Activated T-cell treated with anti-CD3 and anti-CD28 coated beads, Interleukin-2, amount 50 U/mL, for 4 hours (primary cell): ENCODE data around the gene CYBA. TPM values are rescaled to one million over a fixed set of nuclear protein-coding genes. Genes with fewer than 3 reads are reported as not detected.
"Not testable (repeated sequence)": the region's sequence is repeated elsewhere in the genome, so short reads cannot be mapped to it uniquely, and the experiment has no call there.

ENCODE experiments used
- ATAC-seq, 2 donors: fragments of 200-7000 bp; cut with Tn5 transposase; one replicate each; pipeline ENCODE4 v1.10.0; 2021
- DNase-seq: peaks from one replicate; pipeline ENCODE4 v3.0.0-alpha.2; 2020
- H3K27me3 Mint-ChIP-seq: one replicate; pipeline ENCODE4 v1.8.0; 2021; ENCODE audit warnings: low read depth, mixed read lengths
- H3K36me3 Mint-ChIP-seq: one replicate; pipeline ENCODE4 v1.8.0; 2022; ENCODE audit warnings: mixed read lengths; ENCODE audit not compliant: insufficient read depth
- H3K4me1 Mint-ChIP-seq: one replicate; pipeline ENCODE4 v1.8.0; 2021; ENCODE audit warnings: low read depth, mixed read lengths
- H3K4me3 Mint-ChIP-seq: one replicate; pipeline ENCODE4 v1.8.0; 2021; ENCODE audit warnings: mild to moderate bottlenecking, moderate library complexity, mixed read lengths
- H3K9me3 Mint-ChIP-seq: one replicate; pipeline ENCODE4 v1.8.0; 2021; ENCODE audit warnings: mixed read lengths
- total RNA-seq, 3 donors: library from RNA; stranded (reverse); gene quantifications; one replicate each; pipeline ENCODE4 v1.2.1, GENCODE V29; 2021

The CYBA gene
- total RNA-seq, 3 donors from 2014 or later = 110 to 147 (median 117) TPM

DNA sequence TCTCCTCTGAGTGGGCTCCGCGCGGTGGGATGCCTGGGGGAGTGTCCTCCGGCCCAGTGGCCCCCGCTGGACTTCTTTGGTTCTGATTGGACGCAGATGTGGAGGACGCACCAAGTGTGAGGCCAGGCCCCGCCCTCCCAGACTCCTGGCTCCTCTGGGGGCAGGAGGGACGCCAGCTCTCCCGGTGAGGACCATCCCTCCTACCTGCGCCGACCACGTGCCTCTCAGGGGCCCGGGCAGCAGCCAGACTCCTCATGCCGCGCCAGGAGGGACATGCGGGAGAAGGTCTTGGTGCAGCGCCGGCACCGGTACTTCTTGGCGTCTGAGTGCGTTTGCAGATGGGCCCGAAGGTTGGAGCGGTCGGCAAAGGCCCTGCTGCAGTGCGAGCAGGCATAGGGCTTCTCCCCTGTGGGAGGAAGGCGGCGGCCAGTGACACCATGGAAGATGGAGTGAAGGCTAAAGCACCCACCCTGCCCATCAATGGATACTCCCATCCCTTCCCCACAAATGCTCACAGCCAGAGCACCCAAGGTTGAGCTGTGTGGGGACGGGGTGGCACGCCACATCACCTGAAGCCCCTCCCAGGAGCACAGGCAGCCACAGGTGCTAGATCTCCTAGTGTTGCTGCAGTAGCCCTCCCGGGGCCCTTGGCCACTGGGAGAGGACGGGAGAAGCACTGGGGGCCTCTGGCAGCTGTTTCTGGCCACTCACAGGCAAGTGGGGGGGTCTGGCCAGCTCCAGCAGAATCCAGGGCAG lies 27.5 kb upstream of the CYBA start:
- H3K4me1 Mint-ChIP-seq = peaks cover 24% of the 10 kb centered on the region
- H3K36me3 Mint-ChIP-seq = peaks cover 1% of the 10 kb centered on the region
- DNase-seq = no peak
- no peak overlapping the region for H3K4me3 Mint-ChIP-seq
- no peaks in the 10 kb centered on the region for H3K9me3 Mint-ChIP-seq
- no peak for ATAC-seq
- no peaks in the 10 kb centered on the region for H3K27me3 Mint-ChIP-seq

DNA sequence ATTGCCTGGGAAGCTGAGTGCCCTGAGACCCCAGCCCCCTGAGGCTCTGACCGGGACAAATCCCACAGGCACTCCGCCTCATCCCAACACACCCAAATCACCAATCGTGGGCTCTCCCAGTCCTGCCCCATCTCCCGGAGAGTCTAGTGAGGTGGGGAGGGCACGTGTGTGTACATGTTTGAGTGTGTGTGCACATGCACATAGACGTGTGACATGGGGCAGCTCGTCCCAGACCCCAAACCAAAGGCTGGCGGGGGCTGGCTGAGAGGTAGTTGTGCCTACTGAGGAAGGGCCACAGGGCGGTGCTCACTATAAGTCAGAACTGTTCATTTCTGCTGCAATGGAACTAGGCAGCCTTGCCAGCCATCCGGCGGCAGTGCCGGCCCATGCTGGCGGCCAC lies 26.9 kb upstream of the CYBA start:
- peaks cover 22% of the 10 kb centered on the region for H3K4me1 Mint-ChIP-seq
- ATAC-seq (no peak), DNase-seq (no peak)
- peaks cover 1% of the 10 kb centered on the region for H3K36me3 Mint-ChIP-seq
- no peak overlapping the region for H3K4me3 Mint-ChIP-seq
- no peaks in the 10 kb centered on the region for H3K9me3 Mint-ChIP-seq
- no peaks in the 10 kb centered on the region for H3K27me3 Mint-ChIP-seq

DNA sequence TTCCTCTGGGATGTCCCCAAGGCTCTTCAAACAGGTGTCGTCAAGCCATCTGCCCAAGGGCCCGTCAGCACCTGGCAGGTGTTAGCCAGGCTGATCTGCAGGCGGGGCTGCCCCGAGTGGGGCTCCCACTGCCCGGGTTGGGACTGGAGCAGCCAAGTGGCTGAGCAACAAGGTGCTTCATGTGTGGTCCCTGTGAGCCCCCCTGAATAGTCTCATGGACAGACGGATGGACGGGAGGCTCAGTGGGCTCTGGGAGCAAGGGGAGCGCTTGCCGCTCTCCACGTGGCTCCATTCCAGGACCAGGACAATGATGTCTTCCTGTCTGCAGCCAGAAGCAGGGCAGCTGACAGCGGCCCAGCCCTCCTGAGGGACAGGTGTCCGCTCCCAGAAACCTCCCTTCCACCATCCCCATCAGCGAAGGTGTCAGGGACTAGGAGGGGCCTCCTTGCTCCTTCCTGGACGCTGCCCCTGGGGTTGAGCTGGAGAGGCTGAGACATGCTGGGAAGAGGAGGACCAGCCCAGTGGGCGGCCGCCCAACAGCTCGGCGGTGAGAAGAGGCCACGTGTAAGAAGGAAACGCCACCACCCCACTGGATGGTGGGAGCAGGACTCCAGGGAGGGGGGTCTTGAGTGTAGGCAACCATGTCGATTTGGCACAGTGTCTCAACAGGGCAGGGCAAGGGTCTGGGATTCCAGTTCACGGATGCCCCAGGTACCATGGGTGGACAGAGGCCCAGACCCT lies 25.8 kb upstream of the CYBA start:
- ATAC-seq (no peak), DNase-seq (no peak)
- Mint-ChIP-seq H3K4me3 (no peak overlapping the region), H3K4me1 (peaks cover 13% of the 10 kb centered on the region), H3K27me3 (no peaks in the 10 kb centered on the region), H3K9me3 (no peaks in the 10 kb centered on the region), H3K36me3 (peaks cover 1% of the 10 kb centered on the region)

- H3K27me3 Mint-ChIP-seq = no peaks in the 10 kb centered on the region
- H3K36me3 Mint-ChIP-seq = peaks cover 1% of the 10 kb centered on the region
- H3K4me1 Mint-ChIP-seq = no peaks in the 10 kb centered on the region
- H3K4me3 Mint-ChIP-seq = no peak overlapping the region
- ATAC-seq = no peak
- no peaks in the 10 kb centered on the region for H3K9me3 Mint-ChIP-seq
- DNase-seq = no peak
Measured at GRCh38 chr16:88673716-88674379, 23.0 kb upstream of the CYBA start.

DNA sequence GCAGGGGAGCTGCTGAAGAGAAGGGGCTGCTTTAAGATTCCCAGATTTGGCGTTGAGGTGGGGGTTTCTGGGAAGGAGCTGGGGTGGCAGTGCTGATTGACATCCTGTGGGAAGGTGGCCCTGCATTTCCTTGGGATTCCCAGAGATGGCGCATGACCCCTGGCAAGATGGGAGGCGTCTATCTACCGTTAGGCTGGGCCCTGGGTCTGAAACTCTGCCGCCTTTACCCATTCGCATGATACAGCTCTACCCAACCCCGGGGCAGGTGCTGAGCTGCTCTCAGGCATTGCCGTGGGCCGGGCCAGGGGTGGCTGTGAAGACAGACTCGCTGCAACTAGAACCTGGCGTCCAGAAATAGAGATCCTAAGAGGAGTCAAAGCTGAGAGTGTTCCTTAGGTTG lies 21.9 kb upstream of the CYBA start:
- Mint-ChIP-seq H3K36me3 (peaks cover 3% of the 10 kb centered on the region), H3K4me3 (no peak overlapping the region), H3K27me3 (no peaks in the 10 kb centered on the region), H3K4me1 (no peaks in the 10 kb centered on the region), H3K9me3 (no peaks in the 10 kb centered on the region)
- DNase-seq (no peak), ATAC-seq (no peak)

DNA sequence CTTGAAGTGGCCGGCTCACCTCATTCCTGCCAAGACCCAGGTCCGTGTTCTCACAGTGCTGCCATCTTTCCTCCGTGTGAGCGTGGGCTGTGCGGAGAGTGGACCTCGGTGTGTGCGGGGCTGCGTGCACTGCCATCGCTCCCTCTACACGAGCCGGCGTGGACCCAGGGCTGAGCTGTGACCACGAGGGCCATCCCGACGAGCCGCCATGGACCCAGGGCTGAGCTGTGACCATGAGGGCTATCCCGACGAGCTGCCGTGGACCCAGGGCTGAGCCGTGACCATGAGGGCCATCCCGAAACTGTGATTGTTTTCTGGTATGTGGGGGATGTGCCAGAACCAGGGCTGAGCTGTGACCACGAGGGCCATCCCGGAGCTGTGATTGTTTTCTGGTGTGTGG lies 21.0 kb upstream of the CYBA start:
- H3K27me3 Mint-ChIP-seq = no peaks in the 10 kb centered on the region
- no peak for DNase-seq
- no peaks in the 10 kb centered on the region for H3K4me1 Mint-ChIP-seq
- H3K4me3 Mint-ChIP-seq = no peak overlapping the region
- H3K36me3 Mint-ChIP-seq = peaks cover 2% of the 10 kb centered on the region
- no peak for ATAC-seq
- no peaks in the 10 kb centered on the region for H3K9me3 Mint-ChIP-seq

GRCh38 chr16:88669980-88670379 lies 19.1 kb upstream of the CYBA start:
- H3K9me3 Mint-ChIP-seq = no peaks in the 10 kb centered on the region
- peaks cover 1% of the 10 kb centered on the region for H3K4me1 Mint-ChIP-seq
- no peaks in the 10 kb centered on the region for H3K27me3 Mint-ChIP-seq
- DNase-seq (no peak), ATAC-seq (no peak)
- H3K36me3 Mint-ChIP-seq = peaks cover 2% of the 10 kb centered on the region
- H3K4me3 Mint-ChIP-seq = no peak overlapping the region

DNA sequence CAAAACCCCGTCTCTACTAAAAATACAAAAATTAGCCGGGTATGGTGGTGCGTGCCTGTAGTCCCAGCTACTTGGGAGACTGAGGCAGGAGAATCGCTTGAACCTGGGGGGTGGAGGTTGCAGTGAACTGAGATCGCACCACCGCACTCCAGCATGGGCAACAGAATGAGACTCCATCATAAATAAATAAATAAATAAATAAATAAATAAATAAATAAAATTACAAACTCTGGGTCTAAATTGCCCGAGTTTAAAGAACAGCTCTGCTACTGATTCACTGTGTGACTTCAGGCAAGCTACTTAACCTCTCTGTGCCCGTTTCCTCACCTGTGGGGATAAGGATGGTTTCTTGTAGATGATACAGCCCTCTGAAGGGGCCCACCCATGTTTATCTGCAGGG lies 18.6 kb upstream of the CYBA start:
- not testable (repeated sequence) for H3K4me3 Mint-ChIP-seq, DNase-seq, ATAC-seq, H3K9me3 Mint-ChIP-seq, H3K27me3 Mint-ChIP-seq, H3K36me3 Mint-ChIP-seq, H3K4me1 Mint-ChIP-seq

DNA sequence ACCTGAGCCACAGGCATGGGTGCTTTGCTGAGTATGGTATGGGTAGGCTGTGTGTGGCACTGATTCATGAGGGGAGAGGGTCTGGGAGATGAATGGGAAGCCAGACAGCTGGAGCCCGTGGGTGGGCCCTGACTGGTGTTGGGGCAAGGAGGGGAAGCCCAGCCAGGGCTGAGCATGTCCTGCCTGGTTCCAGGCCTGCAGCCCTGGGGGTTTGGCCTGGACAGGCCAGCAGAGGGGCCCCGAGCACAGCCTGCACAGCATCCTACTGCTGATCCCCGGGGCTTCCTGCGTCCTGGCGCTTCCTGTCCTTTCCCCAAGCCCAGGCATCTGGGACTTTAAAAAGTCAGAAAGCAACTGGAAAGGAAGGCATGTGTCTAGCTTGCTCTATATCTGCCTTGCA lies 16.6 kb upstream of the CYBA start:
- ATAC-seq (no peak), DNase-seq (no peak)
- no peak overlapping the region for H3K4me3 Mint-ChIP-seq
- H3K27me3 Mint-ChIP-seq = no peaks in the 10 kb centered on the region
- peaks cover 2% of the 10 kb centered on the region for H3K36me3 Mint-ChIP-seq
- H3K4me1 Mint-ChIP-seq = peaks cover 7% of the 10 kb centered on the region
- H3K9me3 Mint-ChIP-seq = no peaks in the 10 kb centered on the region

- H3K4me3 Mint-ChIP-seq = no peak overlapping the region
- ATAC-seq (no peak), DNase-seq (no peak)
- peaks cover 16% of the 10 kb centered on the region for H3K4me1 Mint-ChIP-seq
- H3K9me3 Mint-ChIP-seq = no peaks in the 10 kb centered on the region
- no peaks in the 10 kb centered on the region for H3K27me3 Mint-ChIP-seq
- peaks cover 2% of the 10 kb centered on the region for H3K36me3 Mint-ChIP-seq
Measured at GRCh38 chr16:88665570-88665969, 14.7 kb upstream of the CYBA start.

DNA sequence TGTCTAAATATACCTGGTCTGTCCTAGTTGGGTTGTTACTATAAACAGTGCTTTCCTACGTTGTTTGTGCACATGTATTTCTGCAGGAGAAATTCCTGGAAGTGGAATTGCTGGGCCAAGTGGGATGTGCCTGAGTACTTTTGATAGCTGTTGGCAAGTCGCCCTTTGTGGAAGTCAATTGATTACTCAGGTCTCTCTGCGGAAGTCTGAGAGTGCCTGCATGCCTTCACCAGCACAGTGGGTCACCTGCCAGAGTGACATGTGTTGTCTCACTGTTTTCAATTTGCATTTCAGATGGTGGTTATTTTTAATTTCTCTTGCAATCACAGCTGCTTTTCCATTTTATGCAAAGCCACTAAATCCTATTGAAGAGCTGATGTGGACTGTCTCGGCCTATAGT lies 14.3 kb upstream of the CYBA start:
- ATAC-seq = no peak
- Mint-ChIP-seq H3K36me3 (peaks cover 4% of the 10 kb centered on the region), H3K9me3 (no peaks in the 10 kb centered on the region), H3K27me3 (no peaks in the 10 kb centered on the region), H3K4me3 (peak overlapping the region; percentile 45), H3K4me1 (peaks cover 16% of the 10 kb centered on the region)
- DNase-seq = no peak

- Mint-ChIP-seq H3K9me3 (no peaks in the 10 kb centered on the region), H3K4me1 (peaks cover 16% of the 10 kb centered on the region), H3K27me3 (no peaks in the 10 kb centered on the region), H3K4me3 (peak within 1 kb of the TSS; percentile 91), H3K36me3 (peaks cover 3% of the 10 kb centered on the region)
- DNase-seq (peak; percentile 93), ATAC-seq (peak; percentile 99)
Measured at GRCh38 chr16:88662843-88663606, 12.2 kb upstream of the CYBA start, which contains the start of gene MVD. Gene MVD (minus strand): TSS chr16:88663091. CDS start chr16:88663080, 11 bp downstream.

DNA sequence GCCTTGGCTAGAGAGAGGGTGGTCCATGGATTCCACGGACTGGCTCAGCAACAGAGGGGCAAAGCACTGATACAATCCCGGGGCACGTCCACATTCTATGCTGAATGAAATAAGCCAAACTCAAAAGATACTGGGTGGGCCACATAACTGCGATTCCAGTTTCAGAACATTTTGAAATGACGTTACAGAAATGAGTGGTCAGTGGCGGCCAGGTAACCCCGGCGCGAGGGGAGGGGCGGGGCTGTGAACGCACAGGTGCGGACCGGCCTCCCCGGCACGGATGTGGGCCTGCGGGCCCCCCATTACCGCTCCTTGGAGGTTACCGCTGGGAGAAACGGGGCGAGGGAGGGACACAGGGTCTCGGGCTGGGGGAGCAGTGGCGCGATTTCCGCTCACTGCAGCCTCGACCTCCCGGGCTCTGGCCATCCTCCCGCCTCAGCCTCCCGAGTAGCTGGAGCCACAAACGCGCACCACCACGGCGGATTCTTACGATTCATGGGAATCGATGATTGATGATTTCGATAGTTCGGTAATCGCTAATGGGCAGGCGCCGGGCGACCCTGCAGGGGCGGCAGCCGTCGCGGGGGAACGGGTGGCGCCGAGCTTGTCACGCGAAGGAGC lies 11.5 kb upstream of the CYBA start:
- ATAC-seq (peak in 1 of 2 donors; percentile 0), DNase-seq (no peak)
- H3K4me3 Mint-ChIP-seq = peak overlapping the region; percentile 91
- H3K36me3 Mint-ChIP-seq = peaks cover 3% of the 10 kb centered on the region
- peaks cover 16% of the 10 kb centered on the region for H3K4me1 Mint-ChIP-seq
- H3K27me3 Mint-ChIP-seq = no peaks in the 10 kb centered on the region
- no peaks in the 10 kb centered on the region for H3K9me3 Mint-ChIP-seq

- ATAC-seq = no peak
- Mint-ChIP-seq H3K9me3 (no peaks in the 10 kb centered on the region), H3K36me3 (peaks cover 3% of the 10 kb centered on the region)
Measured at GRCh38 chr16:88661468-88661867, 10.6 kb upstream of the CYBA start.

More at GRCh38 chr16:88661468-88661867, 10.6 kb upstream of the CYBA start:
- Mint-ChIP-seq H3K27me3 (no peaks in the 10 kb centered on the region), H3K4me1 (peaks cover 16% of the 10 kb centered on the region), H3K4me3 (peak overlapping the region; percentile 52)
- no peak for DNase-seq
